A673 (cell line): Measurements from ENCODE around the gene PCOLCE2.

Source experiments
- CTCF ChIP-seq: fragments of 300-800, 200-600 bp; sonication (generic); conservative IDR thresholded peaks from 2 replicates; pipeline ENCODE4 v1.5.1; 2017; ENCODE audit warnings: low read depth, mild to moderate bottlenecking, antibody characterized with exemption, low read length, moderate library complexity, mixed read lengths
- EZH2 ChIP-seq: fragments of 200-600 bp; sonication (generic); IDR thresholded peaks from 2 replicates; pipeline ENCODE4 v1.6.1; 2017; ENCODE audit warnings: borderline replicate concordance, low read depth, mild to moderate bottlenecking, mixed read lengths, antibody characterized with exemption, low read length; ENCODE audit not compliant: poor library complexity, severe bottlenecking

- TF ChIP-seq EZH2 (no peak), CTCF (no peak)
These were observed 7.4 kb upstream of the PCOLCE2 start for GRCh38 chr3:142896201-142896755.
